Neural progenitor cell (in vitro differentiated cells): ENCODE measurements around the gene SUSD3.

ENCODE experiments used
- EZH2 ChIP-seq: fragments of 200-600 bp; sonication (generic); IDR thresholded peaks from 2 replicates; pipeline ENCODE4 v1.6.1; 2017; ENCODE audit warnings: antibody characterized with exemption, mild to moderate bottlenecking, moderate library complexity
- EZH2phosphoT487 ChIP-seq: fragments of 200-600 bp; sonication (generic); IDR thresholded peaks from 2 replicates; pipeline ENCODE4 v1.6.1; 2017; ENCODE audit warnings: antibody characterized with exemption
- TF ChIP-seq, protein P1 (sequence below): fragments of 200-600 bp; sonication (generic); IDR thresholded peaks from 2 replicates; pipeline ENCODE4 v1.5.1; 2017; ENCODE audit warnings: antibody characterized with exemption, mild to moderate bottlenecking

DNA sequence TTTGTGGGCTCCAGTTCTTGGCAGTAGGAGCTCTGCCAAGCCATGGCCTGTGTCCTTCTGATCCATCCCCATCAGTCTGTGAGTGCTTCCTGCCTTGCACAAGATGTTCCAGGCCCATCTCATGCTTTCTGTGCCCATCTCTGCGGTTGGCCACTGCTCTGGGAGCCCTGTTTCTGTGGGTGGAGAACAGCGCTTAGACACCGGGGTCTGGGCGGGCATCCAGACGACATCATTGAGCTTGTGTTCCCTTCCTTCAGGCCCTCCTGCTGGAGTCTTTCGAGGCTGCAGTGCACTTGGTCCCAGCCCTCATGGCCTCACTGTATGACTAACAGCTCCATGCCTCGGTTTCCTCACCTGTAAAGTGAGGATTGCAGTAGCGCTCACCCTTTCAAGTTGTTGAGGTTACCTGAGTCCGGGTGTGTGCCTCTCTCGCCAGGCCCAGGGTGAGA lies 22.6 kb downstream of the SUSD3 start:
- TF ChIP-seq, protein P1, sequence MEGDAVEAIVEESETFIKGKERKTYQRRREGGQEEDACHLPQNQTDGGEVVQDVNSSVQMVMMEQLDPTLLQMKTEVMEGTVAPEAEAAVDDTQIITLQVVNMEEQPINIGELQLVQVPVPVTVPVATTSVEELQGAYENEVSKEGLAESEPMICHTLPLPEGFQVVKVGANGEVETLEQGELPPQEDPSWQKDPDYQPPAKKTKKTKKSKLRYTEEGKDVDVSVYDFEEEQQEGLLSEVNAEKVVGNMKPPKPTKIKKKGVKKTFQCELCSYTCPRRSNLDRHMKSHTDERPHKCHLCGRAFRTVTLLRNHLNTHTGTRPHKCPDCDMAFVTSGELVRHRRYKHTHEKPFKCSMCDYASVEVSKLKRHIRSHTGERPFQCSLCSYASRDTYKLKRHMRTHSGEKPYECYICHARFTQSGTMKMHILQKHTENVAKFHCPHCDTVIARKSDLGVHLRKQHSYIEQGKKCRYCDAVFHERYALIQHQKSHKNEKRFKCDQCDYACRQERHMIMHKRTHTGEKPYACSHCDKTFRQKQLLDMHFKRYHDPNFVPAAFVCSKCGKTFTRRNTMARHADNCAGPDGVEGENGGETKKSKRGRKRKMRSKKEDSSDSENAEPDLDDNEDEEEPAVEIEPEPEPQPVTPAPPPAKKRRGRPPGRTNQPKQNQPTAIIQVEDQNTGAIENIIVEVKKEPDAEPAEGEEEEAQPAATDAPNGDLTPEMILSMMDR = no peak
- TF ChIP-seq EZH2 = no peak
- TF ChIP-seq EZH2phosphoT487 = no peak
